Neuronal stem cell (in vitro differentiated cells): ENCODE data around the gene STK39.
A peak's percentile ranks its signal among the peaks of the same experiment; 100 is the strongest.

Source experiments
- DNase-seq: peaks from one replicate; pipeline ENCODE4 v3.0.0-alpha.2; 2013; ENCODE audit warnings: low spot score
- H2AFZ ChIP-seq: one replicate; pipeline ENCODE4 v1.6.1; 2013; ENCODE audit warnings: mild to moderate bottlenecking, low read length, inconsistent platforms
- H2AK5ac ChIP-seq: 2 replicates; pipeline ENCODE4 v1.6.1; 2013; ENCODE audit warnings: low read depth, mild to moderate bottlenecking, inconsistent platforms, low read length, moderate library complexity, mixed read lengths
- H2BK120ac ChIP-seq: 2 replicates; pipeline ENCODE4 v1.6.1; 2013; ENCODE audit warnings: low read depth, mild to moderate bottlenecking, inconsistent platforms, low read length, moderate library complexity, mixed read lengths
- H2BK12ac ChIP-seq: one replicate; pipeline ENCODE4 v1.6.1; 2013; ENCODE audit warnings: low read length, inconsistent platforms
- H2BK15ac ChIP-seq: 2 replicates; pipeline ENCODE4 v1.6.1; 2013; ENCODE audit warnings: mild to moderate bottlenecking, low read length, inconsistent platforms, mixed read lengths
- H2BK5ac ChIP-seq: one replicate; pipeline ENCODE4 v1.6.1; 2013; ENCODE audit warnings: inconsistent platforms, mild to moderate bottlenecking, low read length, moderate library complexity
- H3K14ac ChIP-seq: one replicate; pipeline ENCODE4 v1.6.1; 2013; ENCODE audit warnings: low read length, inconsistent platforms
- H3K18ac ChIP-seq: 2 replicates; pipeline ENCODE4 v1.6.1; 2013; ENCODE audit warnings: low read length, inconsistent platforms
- H3K23ac ChIP-seq: 2 replicates; pipeline ENCODE4 v1.6.1; 2013; ENCODE audit warnings: low read depth, mild to moderate bottlenecking, mixed read lengths, low read length, inconsistent platforms; ENCODE audit not compliant: poor library complexity
- H3K27ac ChIP-seq: replicated peaks from 3 replicates; pipeline ENCODE4 v1.5.1; 2013; ENCODE audit warnings: low read length, inconsistent platforms
- H3K27me3 ChIP-seq, 3 experiments: 2 replicates each; pipeline ENCODE4 v1.6.1; 2013; ENCODE audit warnings: low read length in 3 of 3, mild to moderate bottlenecking in 2 of 3, inconsistent platforms in 1 of 3, low read depth in 1 of 3, mixed read lengths in 1 of 3, moderate library complexity in 1 of 3; ENCODE audit not compliant: control insufficient read depth in 3 of 3, insufficient read depth in 3 of 3
- H3K36me3 ChIP-seq, 2 donors: replicated peaks in 1 of 2; 2 replicates each; pipeline ENCODE4 v1.6.1; 2013; ENCODE audit warnings: low read length in 2 of 2; ENCODE audit not compliant: control insufficient read depth in 2 of 2, insufficient read depth in 2 of 2
- H3K4ac ChIP-seq: 2 replicates; pipeline ENCODE4 v1.6.1; 2013; ENCODE audit warnings: inconsistent platforms, mild to moderate bottlenecking, low read length, moderate library complexity
- H3K4me1 ChIP-seq, 2 donors: 1 replicate in 1 of 2; 2 replicates in 1 of 2; pipeline ENCODE4 v1.6.1; 2013; ENCODE audit warnings: low read length in 2 of 2, low read depth in 1 of 2; ENCODE audit not compliant: control insufficient read depth in 2 of 2, insufficient read depth in 1 of 2
- H3K4me2 ChIP-seq: one replicate; pipeline ENCODE4 v1.6.1; 2013; ENCODE audit warnings: mild to moderate bottlenecking, low read length, inconsistent platforms; ENCODE audit not compliant: insufficient read depth, poor library complexity, severe bottlenecking
- H3K4me3 ChIP-seq, 2 donors: 2 replicates each; pipeline ENCODE4 v1.5.1; 2013; ENCODE audit warnings: low read length in 2 of 2, mild to moderate bottlenecking in 2 of 2, inconsistent platforms in 1 of 2, moderate library complexity in 1 of 2
- H3K79me1 ChIP-seq: one replicate; pipeline ENCODE4 v1.6.1; 2013; ENCODE audit warnings: low read depth, mild to moderate bottlenecking, inconsistent platforms, low read length, moderate library complexity
- H3K9ac ChIP-seq: one replicate; pipeline ENCODE4 v1.6.1; 2013; ENCODE audit warnings: mild to moderate bottlenecking, low read depth, low read length, inconsistent platforms; ENCODE audit not compliant: poor library complexity
- H3K9me3 ChIP-seq, 2 donors: replicated peaks in 1 of 2; 2 replicates each; pipeline versions ENCODE3 to v1.6.1; 2013; ENCODE audit warnings: low read length in 2 of 2, mild to moderate bottlenecking in 2 of 2, inconsistent platforms in 1 of 2, low read depth in 1 of 2, mixed read lengths in 1 of 2, moderate library complexity in 1 of 2; ENCODE audit not compliant: control insufficient read depth in 2 of 2, insufficient read depth in 1 of 2
- H4K8ac ChIP-seq: one replicate; pipeline ENCODE4 v1.6.1; 2013; ENCODE audit warnings: low read depth, mild to moderate bottlenecking, inconsistent platforms, low read length, moderate library complexity
- H4K91ac ChIP-seq: one replicate; pipeline ENCODE4 v1.6.1; 2013; ENCODE audit warnings: low read length, low read depth, mild to moderate bottlenecking, inconsistent platforms; ENCODE audit not compliant: poor library complexity
- WGBS, 2 donors: extraction: QIAGEN DNeasy Blood & Tissue Kit; methylation state at CpG; one replicate each; pipeline ENCODE4 v1.1.7; 2013; ENCODE audit warnings: missing lambda C conversion rate in 2 of 2, mixed read lengths in 1 of 2; ENCODE audit not compliant: insufficient read length in 2 of 2, insufficient replicate concordance in 1 of 2; ENCODE audit errors: extremely low coverage in 2 of 2; 5-methylcytosine and 5-hydroxymethylcytosine counted together

STK39 gene

DNA sequence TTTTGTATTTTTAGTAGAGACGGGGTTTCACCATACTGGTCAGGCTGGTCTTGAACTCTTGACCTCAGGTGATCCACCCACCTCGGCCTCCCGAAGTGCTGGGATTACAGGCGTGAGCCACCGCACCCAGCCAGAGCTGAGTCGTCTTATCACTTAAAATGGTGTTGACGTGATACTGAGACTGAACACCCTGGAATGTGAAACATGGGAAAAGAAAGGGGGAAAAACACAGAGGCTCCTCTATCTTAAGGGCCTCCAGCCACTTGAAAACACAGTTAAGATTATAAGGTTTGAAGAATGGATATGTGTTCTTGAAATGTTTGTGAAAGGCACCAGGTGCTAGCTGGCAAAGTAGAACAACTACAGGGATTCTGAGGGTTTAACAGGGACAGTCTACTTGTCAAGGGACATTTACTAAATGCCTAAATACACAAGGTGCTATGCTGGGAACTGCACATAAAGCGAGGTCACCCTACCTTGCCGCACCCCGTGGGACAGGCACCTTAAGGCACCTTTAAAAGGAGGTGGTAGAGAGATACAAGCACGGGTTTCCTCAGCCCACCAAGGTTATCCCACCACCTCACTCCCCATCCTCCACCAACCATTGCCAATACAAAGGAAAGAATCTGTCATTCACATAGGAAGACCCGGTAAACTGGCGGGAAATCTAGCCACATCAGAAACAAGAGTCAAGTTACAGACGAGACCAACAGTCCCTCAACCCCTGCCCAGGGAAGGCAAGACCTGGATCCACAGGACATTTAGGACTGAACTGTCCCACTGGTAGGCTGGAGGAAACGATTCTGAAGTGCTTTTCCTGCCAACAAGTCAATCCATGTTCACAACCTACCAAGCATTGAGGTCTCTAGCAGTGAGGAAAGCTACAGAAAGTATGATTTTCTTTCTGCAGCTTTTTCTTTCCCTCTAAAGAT lies 43.4 kb downstream of the STK39 start:
- Histone ChIP-seq H3K4ac (no peak overlapping the region), H3K4me1 (peaks cover 7 to 18% of the 10 kb centered on the region in 2 donors), H3K18ac (no peak overlapping the region), H4K91ac (no peak overlapping the region), H2BK15ac (no peak overlapping the region), H3K79me1 (no peaks in the 10 kb centered on the region), H3K9ac (no peak overlapping the region), H3K23ac (no peak overlapping the region), H4K8ac (no peak overlapping the region), H3K9me3 (peaks cover 2 to 30% of the 10 kb centered on the region in 2 donors), H2BK5ac (peak overlapping the region; percentile 35), H3K4me2 (no peak overlapping the region), H3K36me3 (peaks cover 0 to 3% of the 10 kb centered on the region in 2 donors), H3K14ac (no peak overlapping the region), H2BK120ac (no peak overlapping the region), H2BK12ac (no peak overlapping the region), H3K4me3 (no peak overlapping the region), H3K27me3 (no peaks in the 10 kb centered on the region), H2AK5ac (no peak overlapping the region), H3K27ac (no peak overlapping the region), H2AFZ (no peak overlapping the region)
- WGBS, 2 donors = no CpG with 5 or more reads among the region's 15 CpGs
- DNase-seq = no peak

DNA sequence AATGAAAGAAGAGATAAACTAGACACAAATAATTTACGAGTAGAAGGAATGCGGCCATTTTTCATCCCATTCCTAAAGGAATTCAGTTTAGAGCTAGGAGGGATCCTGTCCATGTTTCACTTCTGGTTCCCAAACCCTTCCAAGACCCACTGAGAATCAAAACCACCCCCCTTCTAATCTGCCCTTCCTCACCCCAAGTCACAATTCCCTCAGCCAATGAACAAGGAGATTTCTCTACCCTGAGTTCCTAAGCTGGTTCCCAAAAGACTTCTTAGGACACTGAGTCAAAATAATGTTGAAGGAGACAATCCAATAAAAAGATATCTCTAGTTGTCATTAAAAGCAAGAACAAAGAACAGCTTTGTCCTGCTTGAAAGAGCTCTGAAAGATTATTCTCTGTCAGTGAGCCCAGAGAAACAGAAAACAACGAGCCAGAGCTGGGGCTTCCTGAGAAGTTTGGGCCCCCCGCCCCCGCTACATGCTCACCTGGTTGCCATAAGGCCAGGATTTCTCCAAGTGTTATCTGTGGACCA lies 45.7 kb downstream of the STK39 start:
- H4K91ac ChIP-seq = no peak overlapping the region
- no peak overlapping the region for H4K8ac ChIP-seq
- peaks cover 0 to 3% of the 10 kb centered on the region in 2 donors for H3K36me3 ChIP-seq
- H3K9ac ChIP-seq = no peak overlapping the region
- H3K27me3 ChIP-seq = no peaks in the 10 kb centered on the region
- H2AFZ ChIP-seq = peak overlapping the region; percentile 51
- no peaks in the 10 kb centered on the region for H3K79me1 ChIP-seq
- DNase-seq = no peak
- peaks cover 2 to 22% of the 10 kb centered on the region in 2 donors for H3K9me3 ChIP-seq
- no peak overlapping the region for H2BK12ac ChIP-seq
- H2AK5ac ChIP-seq = no peak overlapping the region
- no peak overlapping the region for H3K4me3 ChIP-seq
- H3K4me2 ChIP-seq = no peak overlapping the region
- no CpG with 5 or more reads among the region's 5 CpGs for WGBS, 2 donors
- no peak overlapping the region for H3K18ac ChIP-seq
- no peak overlapping the region for H3K23ac ChIP-seq
- H2BK120ac ChIP-seq = no peak overlapping the region
- no peak overlapping the region for H2BK15ac ChIP-seq
- H2BK5ac ChIP-seq = no peak overlapping the region
- no peak overlapping the region for H3K27ac ChIP-seq
- peaks cover 7 to 18% of the 10 kb centered on the region in 2 donors for H3K4me1 ChIP-seq
- no peak overlapping the region for H3K4ac ChIP-seq
- no peak overlapping the region for H3K14ac ChIP-seq

DNA sequence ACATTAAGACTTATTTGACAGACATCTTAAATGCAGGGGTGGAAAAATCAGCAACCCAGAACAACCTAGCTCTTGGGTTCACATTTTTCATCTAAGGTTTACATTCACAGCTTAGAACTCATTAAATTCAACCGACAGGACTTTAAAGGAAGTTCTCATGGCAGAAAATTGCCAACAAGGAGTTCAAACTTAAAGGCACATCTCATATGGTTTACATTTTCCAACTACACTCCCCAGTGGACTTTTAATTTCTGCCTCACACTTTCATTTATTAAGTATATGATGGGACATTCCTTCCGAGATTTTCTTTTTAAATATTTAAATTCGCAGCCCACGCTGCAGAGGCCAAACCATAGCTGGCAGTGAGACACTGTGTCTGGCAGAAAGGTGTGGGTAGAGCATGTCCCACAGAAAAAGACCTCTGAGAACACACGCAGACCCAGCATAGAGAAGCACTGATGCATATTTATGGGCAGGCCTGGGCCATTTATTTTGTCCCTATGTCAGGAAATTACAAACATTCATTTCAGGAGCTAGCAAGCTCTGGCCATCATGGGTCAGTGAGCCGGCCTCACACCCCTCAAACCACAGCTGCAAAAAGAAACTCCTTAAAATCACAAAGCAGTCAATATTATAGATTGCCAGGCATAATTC lies 46.3 kb downstream of the STK39 start:
- Histone ChIP-seq H3K27ac (no peak overlapping the region), H3K14ac (no peak overlapping the region), H3K18ac (no peak overlapping the region), H3K9ac (no peak overlapping the region), H3K4me3 (no peak overlapping the region), H3K27me3 (no peaks in the 10 kb centered on the region), H3K36me3 (peaks cover 0 to 3% of the 10 kb centered on the region in 2 donors), H2BK5ac (no peak overlapping the region), H2BK120ac (no peak overlapping the region), H2AFZ (peak overlapping the region; percentile 51), H3K79me1 (no peaks in the 10 kb centered on the region), H2BK15ac (no peak overlapping the region), H2BK12ac (no peak overlapping the region), H3K4ac (no peak overlapping the region), H4K91ac (no peak overlapping the region), H3K4me1 (peaks cover 7 to 18% of the 10 kb centered on the region in 2 donors), H2AK5ac (no peak overlapping the region), H3K4me2 (no peak overlapping the region), H3K23ac (no peak overlapping the region), H3K9me3 (peaks cover 2 to 22% of the 10 kb centered on the region in 2 donors), H4K8ac (no peak overlapping the region)
- no peak for DNase-seq
- WGBS, 2 donors = no CpG with 5 or more reads among the region's 6 CpGs
